T-helper 22 cell (primary cell): ENCODE measurements around the gene SLC39A12.
"Not testable (repeated sequence)": the region's sequence is repeated elsewhere in the genome, so short reads cannot be mapped to it uniquely, and the experiment has no call there.

Source experiments
- DNase-seq: peaks from one replicate; pipeline ENCODE4 v3.0.0-alpha.2; 2020; ENCODE audit warnings: low read depth

SLC39A12 gene

DNA sequence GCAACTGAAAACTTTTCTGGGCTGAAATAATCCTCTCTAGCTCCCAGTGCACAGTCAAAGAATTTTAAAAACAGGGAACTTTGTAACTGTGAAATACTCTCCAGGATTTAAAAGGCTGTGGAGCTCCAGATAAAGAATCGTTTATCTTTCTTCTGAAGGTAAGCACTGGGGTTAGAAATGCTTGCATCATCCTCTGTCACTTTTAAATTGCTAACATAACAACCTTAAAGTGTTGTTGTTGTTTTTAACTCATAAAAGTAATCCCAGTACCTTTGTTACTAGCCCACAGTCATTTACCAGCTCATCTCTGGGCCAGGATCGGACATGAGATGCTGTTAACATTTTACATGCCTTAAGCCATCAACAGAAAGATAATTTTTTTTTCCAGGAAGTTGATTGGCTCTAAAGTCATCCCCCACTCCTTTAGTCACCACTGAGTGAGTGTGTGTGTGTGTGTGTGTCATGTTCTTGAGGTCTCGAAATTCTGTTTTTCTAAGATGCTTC lies at the start of gene SLC39A12:
Gene SLC39A12, plus strand, starts transcription at position 51 of the 504 bp plus-strand sequence. CDS start 1,359 bp downstream, outside the sequence.
- DNase-seq = no peak

DNA sequence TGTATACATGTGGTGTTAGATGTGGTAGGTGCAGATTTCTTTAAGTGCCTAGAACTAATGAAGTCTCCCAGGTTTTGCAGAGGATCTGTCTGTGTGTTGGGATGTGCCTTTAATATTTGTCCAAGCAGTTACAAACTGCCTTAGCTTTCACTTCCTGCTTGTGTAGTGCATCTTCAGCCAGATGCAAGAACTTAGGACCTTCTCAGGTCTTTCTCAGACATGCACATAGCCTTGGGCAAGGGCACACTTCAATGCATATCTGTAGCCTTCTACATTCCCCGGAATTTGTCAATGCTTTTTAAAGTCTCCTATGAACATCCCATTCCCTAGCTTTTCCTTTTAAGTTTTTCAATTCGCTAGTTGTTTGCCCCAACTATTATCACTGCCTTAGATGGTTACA lies 47.2 kb upstream of the SLC39A12 start:
- DNase-seq = no peak

DNA sequence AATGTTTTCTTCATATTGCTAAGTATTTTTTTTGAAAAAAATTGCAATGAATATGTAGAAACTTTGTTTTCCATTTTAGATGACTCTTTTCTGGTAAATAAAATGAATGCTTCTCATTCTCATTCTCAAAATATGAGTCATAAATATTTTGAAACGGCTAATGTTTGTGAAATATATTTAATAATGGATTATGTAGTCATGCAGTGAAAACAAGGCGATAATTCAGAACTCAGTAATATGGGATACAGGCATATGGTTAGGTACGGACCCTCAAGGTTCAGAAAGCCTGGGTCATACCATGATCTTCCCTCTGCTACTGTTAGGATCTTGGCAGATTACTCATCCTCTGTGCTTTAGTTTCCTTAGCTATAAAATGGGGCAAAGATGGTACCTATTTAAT lies 46.2 kb upstream of the SLC39A12 start:
- no peak for DNase-seq

DNA sequence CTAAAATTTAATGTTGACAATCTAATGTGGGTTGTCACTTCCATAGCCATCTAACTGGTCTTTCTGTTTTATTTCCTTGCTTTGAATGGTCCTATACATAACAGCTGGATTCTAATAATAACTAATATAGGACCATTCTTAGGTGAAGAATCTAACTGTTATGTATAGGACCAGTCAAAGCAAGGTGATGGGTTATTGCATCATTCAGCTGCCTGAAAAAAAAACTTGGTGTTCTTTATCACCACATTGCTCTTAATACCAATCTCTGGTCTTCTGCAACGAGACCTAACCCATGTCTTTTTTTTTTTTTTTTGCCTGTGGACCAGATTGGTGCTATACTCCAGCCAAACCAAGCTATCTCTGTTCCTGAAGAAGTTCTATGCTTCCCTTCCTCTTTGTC lies 45.7 kb upstream of the SLC39A12 start:
- DNase-seq = no peak

DNA sequence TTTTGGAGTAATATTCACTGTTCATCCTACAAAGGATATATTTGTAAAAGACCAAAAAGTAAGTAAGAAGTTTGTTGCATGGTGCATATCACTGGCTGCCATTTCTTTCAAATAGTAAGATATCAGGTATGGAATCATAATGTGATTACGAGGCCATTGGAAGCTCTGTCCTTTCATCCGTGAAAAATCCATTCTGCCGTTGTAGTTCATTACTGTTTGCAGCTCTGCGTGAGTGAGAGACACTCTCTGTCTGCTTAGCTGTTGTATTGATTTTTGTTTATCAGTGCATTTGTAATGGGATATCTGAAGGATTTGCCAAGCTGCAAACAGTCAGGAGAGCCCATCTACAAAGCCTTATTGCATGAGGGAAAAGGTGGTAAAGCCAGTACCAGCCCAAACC lies 44.1 kb upstream of the SLC39A12 start:
- no peak for DNase-seq

DNA sequence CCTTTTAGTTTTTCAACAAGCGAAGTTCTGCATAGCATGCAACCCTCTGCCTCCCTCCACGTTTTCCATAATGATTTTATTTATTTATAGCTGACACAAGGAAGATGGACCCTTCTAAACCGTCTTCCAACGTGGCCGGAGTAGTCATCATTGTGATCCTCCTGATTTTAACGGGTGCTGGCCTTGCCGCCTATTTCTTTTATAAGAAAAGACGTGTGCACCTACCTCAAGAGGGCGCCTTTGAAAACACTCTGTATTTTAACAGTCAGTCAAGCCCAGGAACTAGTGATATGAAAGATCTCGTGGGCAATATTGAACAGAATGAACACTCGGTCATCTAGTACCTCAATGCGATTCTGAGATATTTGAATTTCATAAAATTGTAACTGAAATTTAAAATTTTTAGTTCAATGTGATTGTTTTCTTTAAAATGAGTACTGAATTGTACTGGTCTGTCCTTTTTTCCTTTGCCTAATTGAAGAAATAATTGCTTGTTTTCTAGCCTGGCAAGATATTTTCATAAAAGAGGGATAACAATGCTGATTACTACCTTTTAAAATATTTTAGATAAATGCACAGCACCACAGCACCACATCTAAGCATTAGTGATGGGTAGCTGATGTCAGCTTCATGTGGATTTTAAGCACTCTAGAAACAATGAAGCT lies 41.5 kb upstream of the SLC39A12 start:
- no peak for DNase-seq

DNA sequence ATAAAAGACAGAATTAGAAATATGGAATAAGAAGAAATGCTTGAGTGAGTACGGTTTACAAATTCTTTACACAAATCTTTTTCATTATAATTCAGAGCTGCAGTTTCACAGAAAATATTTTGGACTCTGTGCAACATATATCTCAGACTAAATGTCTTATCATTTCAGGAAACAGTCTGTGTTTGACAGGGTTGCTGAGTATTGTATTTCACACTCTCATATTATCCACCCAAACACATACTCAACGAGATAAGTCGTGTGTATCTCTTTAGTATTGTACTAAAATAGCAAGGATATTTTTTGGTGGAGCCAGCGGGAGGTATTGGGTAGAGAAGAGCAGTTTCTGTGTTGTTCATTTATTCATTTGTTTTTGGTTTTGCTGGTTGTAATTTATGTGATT lies 39.0 kb upstream of the SLC39A12 start:
- no peak for DNase-seq

DNA sequence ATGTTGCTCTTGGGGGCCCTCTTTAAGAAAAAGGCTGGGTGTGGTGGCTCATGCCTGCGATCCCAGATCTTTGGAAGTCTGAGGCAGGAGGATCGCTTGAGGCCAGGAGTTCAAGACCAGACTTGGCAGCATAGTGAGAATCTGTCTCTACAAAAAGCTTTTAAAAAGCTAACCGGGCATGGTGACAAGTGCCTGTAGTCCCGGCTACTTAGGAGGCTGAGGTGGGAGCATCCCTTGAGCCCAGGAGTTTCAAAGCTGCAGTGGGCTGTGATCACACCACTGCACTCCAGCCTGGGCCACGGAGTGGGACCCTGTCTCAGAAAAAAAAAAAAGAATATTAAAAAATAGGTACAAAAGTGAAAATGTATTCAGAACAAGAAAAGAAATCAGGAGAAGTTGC lies 38.1 kb upstream of the SLC39A12 start:
- no peak for DNase-seq

DNA sequence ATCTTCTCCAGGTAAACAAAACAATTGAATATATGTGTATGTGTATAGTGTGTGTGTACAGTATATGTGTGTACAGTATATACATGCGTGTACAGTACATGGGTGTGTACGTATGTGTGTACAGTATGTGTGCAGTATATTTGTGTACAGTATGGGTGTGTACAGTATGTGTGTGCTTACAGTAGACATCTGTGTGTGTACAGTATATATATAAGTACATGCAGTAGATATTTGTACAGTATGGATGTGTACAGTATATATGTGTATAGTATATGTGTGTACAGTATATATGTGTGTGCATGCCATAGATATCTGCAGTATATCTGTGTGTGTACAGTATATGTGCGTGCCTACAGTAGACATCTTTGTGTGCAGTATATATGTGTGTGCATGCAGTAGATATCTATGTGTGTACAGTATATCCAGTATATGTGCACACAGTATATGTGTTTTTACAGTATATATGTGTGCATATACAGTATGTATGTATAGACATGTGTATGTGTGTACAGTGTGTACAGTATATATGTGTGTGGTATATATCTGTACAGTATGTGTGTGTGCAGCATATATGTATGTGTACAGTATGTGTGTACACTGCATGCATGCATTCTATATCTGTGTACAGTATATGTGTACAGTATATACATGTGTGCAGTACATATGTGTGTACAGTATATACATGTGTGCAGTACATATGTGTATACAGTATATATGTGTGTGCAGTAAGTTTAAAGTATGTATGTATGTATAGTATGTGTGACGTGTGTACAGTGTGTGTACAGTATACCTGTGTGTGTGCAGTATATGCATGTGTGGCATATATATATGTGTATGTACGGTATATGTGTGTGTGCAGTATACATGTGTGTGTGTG lies 37.3 kb upstream of the SLC39A12 start:
- DNase-seq = no peak

DNA sequence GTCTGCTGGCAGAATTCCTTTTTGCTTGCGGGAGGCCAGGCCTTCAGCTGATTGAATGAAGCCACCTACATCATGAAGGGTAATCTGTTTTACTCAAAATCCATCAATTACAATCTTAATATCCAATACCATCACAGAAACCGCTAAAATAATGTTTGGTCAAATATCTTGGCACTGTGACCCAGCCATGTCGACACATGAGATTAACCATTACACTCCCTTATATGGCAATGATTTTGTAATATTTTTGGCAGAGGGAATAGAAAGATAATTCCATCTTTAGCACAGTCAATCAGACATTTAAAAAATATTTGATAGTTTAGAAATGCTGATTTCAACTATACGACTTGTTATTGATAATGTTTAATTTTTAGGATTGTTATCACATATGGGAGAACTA lies 36.5 kb upstream of the SLC39A12 start:
- no peak for DNase-seq

DNA sequence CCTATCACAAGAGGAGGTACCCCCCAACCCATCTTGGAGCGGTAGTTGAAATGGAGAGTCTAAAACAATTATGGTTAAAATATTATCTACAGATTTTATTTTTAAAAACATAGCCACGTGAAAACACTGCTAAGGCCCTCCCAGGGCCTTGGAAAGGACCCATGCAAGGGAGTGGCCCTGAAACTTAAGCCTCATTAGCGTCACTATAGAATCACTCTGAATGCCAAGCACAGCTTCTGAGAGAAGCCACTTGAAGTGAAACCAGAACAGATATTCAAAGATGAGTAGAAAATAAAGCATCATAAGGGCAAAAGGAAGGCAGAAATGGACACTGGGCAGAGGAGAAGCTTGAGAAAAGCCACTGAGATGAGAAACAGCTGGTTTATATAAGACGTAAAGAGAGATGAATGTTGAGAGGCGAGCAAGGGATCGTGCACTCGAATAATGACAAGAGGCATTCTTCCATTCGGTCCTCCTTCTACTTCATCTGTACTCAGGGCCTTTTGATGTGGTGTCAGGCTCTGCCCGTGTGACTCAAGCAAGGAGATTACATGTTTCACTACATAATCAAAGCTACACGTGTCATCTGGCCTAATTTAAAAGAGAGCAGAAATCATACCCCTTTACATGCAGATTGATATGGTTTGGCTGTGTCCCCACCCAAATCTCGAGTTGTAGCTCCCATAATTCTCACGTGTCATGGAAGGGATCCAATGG lies 33.4 kb upstream of the SLC39A12 start:
- no peak for DNase-seq

DNA sequence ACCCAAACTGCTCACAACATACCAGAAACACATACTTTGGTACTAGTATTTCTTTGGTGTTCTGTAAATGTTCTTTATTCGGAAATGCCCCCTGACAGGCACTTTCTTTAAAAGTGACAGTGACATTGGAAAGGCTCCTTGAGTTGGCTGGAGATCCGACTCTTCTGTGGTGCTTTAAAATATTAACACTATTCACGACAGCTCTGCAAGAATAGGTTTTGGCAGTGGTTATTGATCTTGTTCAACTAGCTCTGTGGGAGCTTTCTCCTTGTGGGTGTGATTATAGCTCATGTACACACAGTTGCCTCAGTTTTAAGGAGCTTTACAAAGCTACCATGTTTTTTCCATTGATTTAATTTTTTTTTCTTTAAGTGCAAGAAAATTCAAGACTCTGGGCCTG lies 30.3 kb upstream of the SLC39A12 start:
- no peak for DNase-seq

DNA sequence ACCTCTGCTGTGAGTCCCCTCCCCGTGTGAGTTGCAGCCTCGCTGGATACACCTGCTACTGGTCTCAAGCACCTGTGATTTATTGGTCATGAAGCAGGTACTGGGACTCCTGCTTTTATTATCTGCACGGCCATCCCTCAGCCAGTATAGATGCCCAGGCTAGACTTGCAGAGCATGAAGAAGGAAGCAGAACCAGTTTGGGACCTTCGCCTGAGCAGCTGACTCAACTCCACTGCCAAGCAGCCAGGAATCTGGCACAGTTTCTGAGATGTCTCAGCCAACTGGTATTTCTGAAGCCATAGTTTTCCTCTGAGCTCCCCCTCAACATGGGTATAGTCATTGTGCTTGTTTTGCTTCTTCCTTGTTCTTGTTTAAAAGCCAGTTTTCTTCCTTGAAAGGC lies 28.0 kb upstream of the SLC39A12 start:
- no peak for DNase-seq

DNA sequence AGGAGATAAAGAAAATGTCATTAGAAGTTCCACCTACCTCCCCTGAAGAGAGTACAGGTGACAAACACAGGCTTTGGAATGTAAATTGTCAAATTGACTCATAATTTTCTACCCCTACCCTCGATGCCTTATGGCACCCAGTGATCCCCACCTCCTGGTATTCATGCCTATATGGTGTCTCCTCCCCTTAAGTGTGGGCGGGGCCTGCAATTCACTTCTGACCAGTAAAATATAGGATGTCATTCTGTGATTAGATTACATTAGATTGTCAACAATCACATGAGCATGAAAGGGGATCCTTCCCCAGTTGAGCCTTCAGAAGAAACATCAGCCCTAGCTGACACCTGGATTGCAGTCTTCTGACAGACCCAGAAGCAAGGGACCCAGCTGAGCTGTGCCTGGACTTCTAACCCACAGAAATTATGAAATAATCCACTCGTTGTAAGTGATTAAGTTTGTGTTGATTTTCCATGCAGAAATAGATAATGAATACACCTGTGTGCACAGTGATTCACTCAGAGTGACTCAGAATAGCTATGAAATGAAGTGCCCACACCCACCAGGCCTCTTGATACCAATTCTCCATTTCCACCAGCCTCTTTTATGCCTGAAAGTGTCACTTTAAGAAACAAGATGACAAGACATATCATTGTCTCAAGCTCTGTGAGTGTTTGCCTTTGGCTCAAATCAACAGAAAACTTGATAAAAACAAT lies 8.5 kb upstream of the SLC39A12 start:
- DNase-seq = no peak

DNA sequence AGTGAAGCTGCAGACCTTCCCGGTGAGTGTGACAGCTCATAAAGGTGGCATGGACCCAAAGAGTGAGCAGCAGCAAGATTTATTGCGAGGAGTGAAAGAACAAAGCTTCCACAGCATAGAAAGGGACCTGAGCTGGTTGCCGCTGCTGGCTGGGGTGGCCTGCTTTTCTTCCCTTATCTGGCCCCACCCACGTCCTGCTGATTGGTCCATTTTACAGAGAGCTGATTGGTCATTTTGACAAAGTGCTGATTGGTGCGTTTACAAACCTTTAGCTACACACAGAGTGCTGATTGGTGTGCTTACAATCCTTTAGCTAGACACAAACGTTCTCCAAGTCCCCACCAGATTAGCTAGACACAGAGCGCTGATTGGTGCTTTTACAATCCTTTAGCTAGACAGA lies 1.4 kb upstream of the SLC39A12 start:
- DNase-seq = not testable (repeated sequence)

DNA sequence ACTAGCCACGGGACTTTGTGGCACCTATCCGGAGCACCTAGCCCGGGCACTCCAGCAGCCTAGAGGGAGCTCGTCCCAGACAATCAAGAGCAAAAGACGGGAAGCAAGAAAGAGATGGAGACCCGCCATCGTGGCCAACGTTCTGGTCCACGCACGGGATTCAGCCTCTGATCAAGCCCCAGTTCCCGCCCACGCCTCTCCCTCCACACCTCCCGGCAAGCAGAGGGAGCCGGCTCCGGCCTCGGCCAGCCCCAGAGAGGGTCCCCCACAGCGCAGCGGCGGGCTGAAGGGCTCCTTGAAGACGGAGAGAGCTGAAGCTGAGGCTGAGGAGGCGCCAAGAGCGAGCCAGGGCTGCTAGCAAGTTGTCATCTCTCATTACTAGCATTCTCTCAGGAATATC lies 992 bp upstream of the SLC39A12 start:
- no peak for DNase-seq

DNA sequence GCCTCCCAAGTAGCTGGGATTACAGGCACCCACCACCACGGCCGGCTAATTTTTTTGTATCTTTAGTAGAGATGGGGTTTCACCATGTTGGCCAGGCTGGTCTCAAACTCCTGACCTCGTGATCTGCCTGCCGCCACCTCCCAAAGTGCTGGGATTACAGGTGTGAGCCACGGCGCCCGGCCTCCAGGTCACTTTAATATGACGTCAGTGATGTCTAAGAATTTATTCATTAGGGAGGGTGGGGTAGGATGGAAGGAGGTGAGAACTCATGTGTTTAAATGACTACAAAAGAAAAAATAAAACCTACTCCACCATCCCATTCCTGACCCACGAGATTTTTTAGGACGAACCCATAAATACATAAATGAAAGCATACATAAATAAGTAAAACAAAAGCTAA lies 2.7 kb downstream of the SLC39A12 start:
- not testable (repeated sequence) for DNase-seq

DNA sequence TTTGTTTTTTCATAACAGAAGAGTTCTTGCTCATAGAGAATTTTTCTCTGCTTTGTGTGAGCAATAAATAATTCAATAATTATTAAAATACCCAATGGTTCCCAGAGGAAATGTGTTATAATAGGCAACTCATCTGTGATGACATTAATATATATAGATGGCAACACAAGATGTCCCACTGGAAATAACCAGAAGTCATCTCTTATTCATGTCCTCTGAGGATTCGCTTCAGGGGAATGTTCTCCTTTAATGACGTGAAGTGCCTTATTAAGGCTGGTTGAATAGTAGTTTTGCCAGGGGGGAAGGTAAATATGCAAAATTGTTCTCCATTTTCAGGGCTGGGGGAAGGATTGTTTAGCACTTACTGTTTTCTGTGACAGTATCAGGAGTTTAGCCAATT lies 3.1 kb downstream of the SLC39A12 start:
- no peak for DNase-seq

DNA sequence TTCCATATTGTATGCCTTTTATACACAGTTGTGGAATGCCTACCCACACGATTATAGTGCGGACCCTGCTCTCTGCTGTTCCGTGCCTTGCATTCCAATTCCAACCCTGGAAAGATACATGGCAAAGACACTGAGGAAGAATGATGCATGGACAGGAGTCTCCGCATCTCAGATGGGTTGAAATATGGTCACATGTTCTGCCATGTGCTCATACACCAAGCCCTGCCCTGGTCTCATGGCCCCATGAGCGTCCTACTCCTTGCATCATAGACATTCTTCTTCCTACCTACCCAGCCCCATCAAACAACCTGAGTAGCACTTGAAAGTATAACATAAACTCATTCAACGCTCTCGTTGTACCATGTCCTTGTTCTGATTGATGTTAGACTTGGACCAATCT lies 6.3 kb downstream of the SLC39A12 start:
- DNase-seq = no peak

DNA sequence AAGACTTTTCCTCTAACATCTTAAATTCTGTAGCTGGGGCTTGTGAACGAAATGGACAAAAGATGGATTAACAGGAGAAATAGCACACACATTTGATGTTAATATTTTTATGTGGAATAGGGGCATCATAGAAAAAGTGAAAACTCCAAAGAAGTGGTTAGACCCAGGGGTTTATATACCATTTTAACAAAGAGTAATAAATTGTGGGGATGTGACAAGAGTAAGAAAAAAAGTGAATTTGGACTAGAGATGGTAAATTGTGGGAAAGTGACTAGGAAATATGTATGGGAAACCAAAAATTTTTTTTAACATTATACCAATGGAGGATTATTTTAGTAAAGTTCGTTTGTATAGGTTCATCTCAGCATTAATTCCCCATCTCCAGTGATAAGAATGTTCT lies 8.2 kb downstream of the SLC39A12 start:
- no peak for DNase-seq

DNA sequence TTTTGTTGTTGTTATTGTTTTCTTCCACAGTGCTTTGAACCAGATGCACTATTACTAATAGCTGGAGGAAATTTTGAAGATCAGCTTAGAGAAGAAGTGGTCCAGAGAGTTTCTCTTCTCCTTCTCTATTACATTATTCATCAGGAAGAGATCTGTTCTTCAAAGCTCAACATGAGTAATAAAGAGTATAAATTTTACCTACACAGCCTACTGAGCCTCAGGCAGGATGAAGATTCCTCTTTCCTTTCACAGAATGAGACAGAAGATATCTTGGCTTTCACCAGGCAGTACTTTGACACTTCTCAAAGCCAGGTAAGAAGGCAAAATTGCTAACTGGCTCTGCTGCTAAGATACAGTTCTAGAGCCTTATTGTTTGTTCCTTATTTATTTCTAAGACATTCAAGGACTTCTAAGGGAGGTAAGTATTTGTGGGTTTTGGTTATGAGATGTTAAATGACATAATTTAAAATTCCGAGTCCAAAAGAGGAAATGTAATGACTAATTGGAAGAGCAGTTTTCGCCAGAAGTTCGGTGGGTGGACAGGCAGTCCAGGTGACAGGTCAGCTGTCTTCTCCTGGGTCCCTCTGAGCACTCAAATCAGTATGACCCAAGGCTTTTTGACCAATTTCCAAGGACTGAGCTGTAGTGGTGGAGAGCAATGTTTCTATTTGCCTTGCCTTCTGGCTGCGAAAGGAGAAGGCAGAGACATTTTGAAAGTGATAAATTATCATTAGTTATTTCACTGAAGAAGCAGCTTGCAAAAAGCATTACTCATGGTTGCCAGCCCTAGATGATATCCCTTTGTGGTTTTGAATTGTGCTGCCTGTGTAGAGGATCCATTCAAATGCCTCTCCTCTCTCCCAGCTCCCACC lies 10.1 kb downstream of the SLC39A12 start:
- no peak for DNase-seq
